PC-3 (cell line): ENCODE measurements around the gene TXNIP. TPM values are rescaled to one million over a fixed set of nuclear protein-coding genes. Genes with fewer than 3 reads are reported as not detected.

Experiments
- ATAC-seq: fragments of 200-7000 bp; cut with Tn5 transposase; 2 replicates; pipeline ENCODE4 v1.9.1; 2020; ENCODE audit warnings: mild to moderate bottlenecking, moderate library complexity
- BruUV-seq: library from RNA; stranded (reverse); fragments of 400-500 nt; replicated peaks from 2 replicates; lab custom pipeline; 2021; lab: Mats Ljungman, UMichigan
- CTCF ChIA-PET: fragments of 300-600 bp; sonication (Branson Sonifier 250); formaldehyde crosslinking; loops from one replicate; lab custom pipeline; 2022; ENCODE audit warnings: antibody characterized with exemption; lab: Charles Lee
- POLR2A ChIA-PET: fragments of 300-600 bp; sonication (Branson Sonifier 250); formaldehyde crosslinking; loops from one replicate; lab custom pipeline; 2022; ENCODE audit warnings: antibody characterized with exemption; ENCODE audit not compliant: unreplicated experiment; lab: Charles Lee
- DNase-seq: peaks from one replicate; pipeline ENCODE4 v3.0.0-alpha.2; 2015
- H2AFZ ChIP-seq: fragments of 300-600 bp; sonication (generic); 2 replicates; pipeline ENCODE4 v1.6.0; 2016; ENCODE audit warnings: antibody characterized with exemption, low read length
- H3F3A ChIP-seq: fragments of 300-600 bp; sonication (generic); one replicate; pipeline ENCODE4 v1.6.0; 2017; ENCODE audit warnings: antibody characterized with exemption, low read length, control low read depth, mild to moderate bottlenecking; ENCODE audit not compliant: unreplicated experiment
- H3K27ac ChIP-seq: fragments of 300-600 bp; sonication (generic); 2 replicates; pipeline ENCODE4 v1.5.1; 2016; ENCODE audit warnings: mild to moderate bottlenecking, low read length
- H3K27me3 ChIP-seq: fragments of 300-600 bp; sonication (generic); 2 replicates; pipeline ENCODE4 v1.6.1; 2016; ENCODE audit warnings: low read length, mixed read lengths
- H3K36me3 ChIP-seq: fragments of 300-600 bp; sonication (generic); 2 replicates; pipeline ENCODE4 v1.6.1; 2016; ENCODE audit warnings: low read depth, mixed run types, low read length, mixed read lengths
- H3K4me1 ChIP-seq: fragments of 300-600 bp; sonication (generic); 2 replicates; pipeline ENCODE4 v1.5.1; 2016; ENCODE audit warnings: low read length; ENCODE audit not compliant: insufficient read depth
- H3K4me2 ChIP-seq: fragments of 300-600 bp; sonication (generic); 2 replicates; pipeline ENCODE4 v1.6.0; 2016; ENCODE audit warnings: low read length
- H3K4me3 ChIP-seq: fragments of 300-600 bp; sonication (generic); 2 replicates; pipeline ENCODE4 v1.5.1; 2016; ENCODE audit warnings: mild to moderate bottlenecking, low read length, mixed read lengths
- H3K79me2 ChIP-seq: fragments of 300-600 bp; sonication (generic); 2 replicates; pipeline ENCODE4 v1.6.1; 2017; ENCODE audit warnings: low read length, mixed read lengths
- H3K9ac ChIP-seq: fragments of 300-600 bp; sonication (generic); 2 replicates; pipeline ENCODE4 v1.6.0; 2016; ENCODE audit warnings: mild to moderate bottlenecking, low read length
- H3K9me2 ChIP-seq: fragments of 300-600 bp; sonication (generic); replicated peaks from 2 replicates; pipeline ENCODE4 v1.6.1; 2016; ENCODE audit warnings: mixed run types, low read length, mixed read lengths
- H3K9me3 ChIP-seq: fragments of 300-600 bp; sonication (generic); 2 replicates; pipeline ENCODE4 v1.6.1; 2016; ENCODE audit warnings: low read length, mixed read lengths
- H4K20me1 ChIP-seq: fragments of 300-600 bp; sonication (generic); 2 replicates; pipeline ENCODE4 v1.6.1; 2016; ENCODE audit warnings: low read length, mixed read lengths
- CTCF ChIP-seq: fragments of 300-600 bp; sonication (generic); conservative IDR thresholded peaks from 2 replicates; pipeline ENCODE4 v1.5.1; 2017; ENCODE audit warnings: antibody characterized with exemption, low read depth, mild to moderate bottlenecking, low read length
- EZH2 ChIP-seq: fragments of 300-600 bp; sonication (generic); IDR thresholded peaks from one replicate; pipeline ENCODE4 v1.6.1; 2017; ENCODE audit warnings: antibody characterized with exemption, mild to moderate bottlenecking, low read length; ENCODE audit not compliant: unreplicated experiment
- EZH2phosphoT487 ChIP-seq: fragments of 300-600 bp; sonication (generic); IDR thresholded peaks from 2 replicates; pipeline ENCODE4 v1.6.1; 2018; ENCODE audit warnings: mild to moderate bottlenecking, antibody characterized with exemption, low read length, borderline replicate concordance
- intact Hi-C: fragments of 100-400 bp; cut with micrococcal nuclease; formaldehyde crosslinking; loops from 2 replicates; pipeline ENCODE4 v1.9.0; 2023
- total RNA-seq: library from RNA; depleted of rRNA; stranded (reverse); fragments of >200 nt; gene quantifications from 2 replicates; pipeline ENCODE4 v1.2.3, GENCODE V29; 2014

The TXNIP gene
- total RNA-seq, 1 experiment from 2014 or later = 45.3 TPM

DNA sequence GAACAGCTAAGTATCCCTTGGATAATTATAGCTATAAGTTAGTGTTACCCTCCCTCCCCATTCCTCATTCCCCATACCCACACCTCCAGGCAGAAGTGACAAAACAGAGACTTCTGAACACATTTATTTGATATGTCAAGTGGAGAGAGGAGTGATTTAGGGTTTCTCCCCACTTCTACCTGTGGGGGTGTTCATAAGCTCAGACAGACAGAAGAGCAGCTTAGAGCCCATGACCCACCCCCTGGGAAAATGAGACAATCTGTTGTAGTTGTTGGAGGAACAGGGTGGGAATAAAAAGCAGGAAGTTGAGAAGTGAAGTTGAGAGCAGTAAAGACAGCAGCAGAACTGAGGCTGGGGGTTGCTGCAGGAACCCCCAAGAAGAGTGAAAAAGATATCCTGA is 37.0 kb downstream of the TXNIP start:
- DNase-seq (no peak), ATAC-seq (no peak)
- H3K9me3 ChIP-seq = no peaks in the 10 kb centered on the region
- no peak overlapping the region for H3K4me2 ChIP-seq
- no peaks in the 10 kb centered on the region for H4K20me1 ChIP-seq
- H3K4me1 ChIP-seq = peaks cover 60% of the 10 kb centered on the region
- intact Hi-C loops = loop anchor here (2.0 to 5.0 kb wide), 2 partner anchors 15 to 42 kb away; partner anchors contain the start of gene PEX11B
- no peak for TF ChIP-seq EZH2
- TF ChIP-seq CTCF = no peak
- TF ChIP-seq EZH2phosphoT487 = no peak
- H3F3A ChIP-seq = no peaks in the 10 kb centered on the region
- no peaks in the 10 kb centered on the region for H3K36me3 ChIP-seq
- no peaks in the 10 kb centered on the region for H3K9me2 ChIP-seq
- no peak overlapping the region for H3K27ac ChIP-seq
- POLR2A ChIA-PET = no interaction called here
- H3K9ac ChIP-seq = no peak overlapping the region
- no peak overlapping the region for H3K4me3 ChIP-seq
- no peaks in the 10 kb centered on the region for H3K27me3 ChIP-seq
- CTCF ChIA-PET = interaction anchor here (1.5 kb wide), 1 partner anchor 114 kb away, joined by 10 read pairs; the partner anchor contains the start of gene NUDT17
- BruUV-seq = no TSS peak
- H3K79me2 ChIP-seq = peaks cover 20% of the 10 kb centered on the region
- H2AFZ ChIP-seq = no peak overlapping the region

DNA sequence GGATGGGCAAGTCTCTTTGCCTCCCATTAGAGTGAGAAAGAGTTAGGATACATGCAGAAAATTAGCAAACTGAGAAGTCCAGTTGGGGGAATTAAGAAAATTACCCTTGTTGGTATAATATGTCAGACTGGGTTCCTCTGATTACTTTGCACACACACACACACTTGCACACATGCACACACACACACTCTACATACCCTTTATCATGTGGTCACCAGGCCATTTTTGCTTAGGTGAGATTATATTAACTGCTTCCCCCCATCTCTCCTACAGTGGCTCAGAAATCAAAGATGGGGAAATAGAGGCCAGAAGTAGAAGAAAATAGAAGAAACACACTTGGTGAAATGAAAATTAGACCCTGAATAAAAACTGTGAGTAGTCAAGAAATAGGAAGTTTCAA is 37.6 kb downstream of the TXNIP start:
- TF ChIP-seq CTCF (no peak), EZH2 (no peak), EZH2phosphoT487 (no peak)
- intact Hi-C loops = loop anchor here (1.0 to 5.0 kb wide), 3 partner anchors 16 to 66 kb away; partner anchors contain the start of gene PEX11B
- no peaks in the 10 kb centered on the region for H3K9me3 ChIP-seq
- no peak overlapping the region for H3K4me3 ChIP-seq
- H3K36me3 ChIP-seq = no peaks in the 10 kb centered on the region
- ChIA-PET CTCF (interaction anchor here (1.4 to 1.8 kb wide), 3 partner anchors 31 to 113 kb away, joined by 5 to 10 read pairs (median 6); partner anchors contain the start of genes NUDT17 and RBM8A), POLR2A (interaction anchor here (0.6 to 1.6 kb wide), 3 partner anchors 31 to 100 kb away, joined by 4 to 12 read pairs (median 7); partner anchors contain the start of genes PIAS3 and RBM8A)
- H3K9me2 ChIP-seq = no peaks in the 10 kb centered on the region
- ATAC-seq = no peak
- H2AFZ ChIP-seq = peak overlapping the region; percentile 83; the same call in 1 of the 2 replicates
- H3K4me1 ChIP-seq = peaks cover 54% of the 10 kb centered on the region
- no peak for DNase-seq
- peak overlapping the region; percentile 84 for H3K4me2 ChIP-seq
- no peaks in the 10 kb centered on the region for H3K27me3 ChIP-seq
- no TSS peak for BruUV-seq
- H4K20me1 ChIP-seq = no peaks in the 10 kb centered on the region
- H3K27ac ChIP-seq = no peak overlapping the region
- H3K9ac ChIP-seq = no peak overlapping the region
- H3K79me2 ChIP-seq = peaks cover 20% of the 10 kb centered on the region
- H3F3A ChIP-seq = no peaks in the 10 kb centered on the region
